ENCODE measurements around the gene WFIKKN2. TPM values are rescaled to one million over a fixed set of nuclear protein-coding genes. Genes with fewer than 3 reads are reported as not detected.
A peak's percentile ranks its signal among the peaks of the same experiment; 100 is the strongest.

Gene WFIKKN2
- total and polyA plus RNA-seq, 2 of the 8 experiments (the other 6 are each of a cell fraction or from before 2014, with no cell fraction given) = 0.07 to 0.30 TPM

GRCh38 chr17:50865060-50865867 lies 29.9 kb downstream of the WFIKKN2 start:
- H3K9ac ChIP-seq (replicated peaks in 1 of 4; ENCODE audit: extremely low read depth in 1 of 4, low read depth in 3 of 4, low read length in 3 of 4) = peak overlapping the region; percentile 85 to 97 (median 90)
- no peaks in the 10 kb centered on the region for H3K27me3 ChIP-seq (replicated peaks in 1 of 4; ENCODE audit: control insufficient read depth in 3 of 4, extremely low read depth in 1 of 4, insufficient read depth in 3 of 4, low read length in 3 of 4)
- H3K4me2 ChIP-seq (ENCODE audit: insufficient read depth in 1 of 2, low read depth in 2 of 2, low read length in 2 of 2) = peak overlapping the region; percentile 61 to 81
- peak overlapping the region; percentile 81; the same call in 1 of the 2 replicates for H2BK15ac ChIP-seq (ENCODE audit: low read length)
- H2BK20ac ChIP-seq (ENCODE audit: low read length) = no peak overlapping the region
- no peak overlapping the region for H2BK12ac ChIP-seq (ENCODE audit: low read depth, low read length)
- H3K18ac ChIP-seq (ENCODE audit: extremely low read depth, low read length) = peak overlapping the region; percentile 84
- peak overlapping the region; percentile 78 for H3K56ac ChIP-seq (replicated peaks; ENCODE audit: insufficient read length, low read depth, low read length)
- no peak overlapping the region for H2AFZ ChIP-seq (ENCODE audit: low read length)
- H3K14ac ChIP-seq (ENCODE audit: insufficient read length) = peak overlapping the region; percentile 11
- H3K79me1 ChIP-seq (ENCODE audit: low read depth, low read length) = no peaks in the 10 kb centered on the region
- peak overlapping the region; percentile 61 for H4K91ac ChIP-seq (replicated peaks; ENCODE audit: insufficient read length, low read length)
- H3K4ac ChIP-seq (replicated peaks; ENCODE audit: insufficient read length, low read depth, low read length) = peak overlapping the region; percentile 66
- H3K23me2 ChIP-seq (ENCODE audit: low read depth, low read length) = peaks cover 4% of the 10 kb centered on the region; the same call in 1 of the 2 replicates
- H3K36me3 ChIP-seq (ENCODE audit: control insufficient read depth in 2 of 4, insufficient read depth in 4 of 4, low read length in 3 of 4) = peaks cover 0 to 14% (median 4%) of the 10 kb centered on the region in 4 experiments; a peak in 4 of 8 replicates
- FAIRE-seq = no peak
- peaks cover 0 to 37% of the 10 kb centered on the region in 2 experiments; a peak in 3 of 4 replicates for H3K79me2 ChIP-seq (ENCODE audit: control insufficient read depth in 1 of 2, insufficient read depth in 2 of 2, low read length in 2 of 2)
- WGBS, 2 experiments (ENCODE audit: extremely low coverage in 1 of 2, insufficient coverage in 1 of 2, insufficient read length in 1 of 2, insufficient replicate concordance in 2 of 2, low coverage in 1 of 2, low lambda C conversion rate in 2 of 2, missing lambda C conversion rate in 1 of 2) = 1% methylated on average over 14 of the region's 50 CpGs; no CpG with 5 or more reads in 1 of the 2 experiments
- peak in 1 of 2 experiments; percentile 76 for DNase-seq (ENCODE audit: low read depth in 1 of 2, low spot score in 2 of 2)
- H3K27ac ChIP-seq (ENCODE audit: low read depth, low read length) = peak overlapping the region; percentile 83
- H3K4me3 ChIP-seq (ENCODE audit: extremely low read depth in 1 of 4, insufficient read depth in 2 of 4, low read depth in 3 of 4, low read length in 4 of 4) = peak overlapping the region; percentile 77 to 99 (median 88)
- peak overlapping the region; percentile 73 for H4K8ac ChIP-seq (ENCODE audit: extremely low read depth, insufficient read depth, low read length)
- H2AK5ac ChIP-seq (ENCODE audit: low read depth, low read length) = no peak overlapping the region; the same call in 1 of the 2 replicates
- no peak overlapping the region for H3K23ac ChIP-seq (ENCODE audit: insufficient read length)
- H4K5ac ChIP-seq (ENCODE audit: insufficient read length, low read depth, low read length) = peak overlapping the region; percentile 81
- peaks cover 7 to 12% of the 10 kb centered on the region in 2 experiments for H4K20me1 ChIP-seq (replicated peaks in 1 of 2; ENCODE audit: control insufficient read depth in 1 of 2, insufficient read depth in 2 of 2, low read length in 2 of 2)
- ChIA-PET POLR2A (ENCODE audit: partially characterized antibody) (interaction anchor here (0.8 to 9.7 kb wide), 40 partner anchors 7 to 315 kb away, joined by 3 to 308 read pairs (median 8); partner anchors contain the start of genes LUC7L3, NME1 and NME2), CTCF (ENCODE audit: partially characterized antibody) (interaction anchor here (0.8 to 31.7 kb wide), 5 partner anchors 15 to 83 kb away, joined by 3 to 735 read pairs (median 6); no protein-coding TSS in a partner anchor)
- H2BK120ac ChIP-seq (replicated peaks; ENCODE audit: low read depth, low read length) = peak overlapping the region; percentile 75
- H3K4me1 ChIP-seq (replicated peaks in 1 of 4; ENCODE audit: control insufficient read depth in 3 of 4, insufficient read depth in 4 of 4, low read length in 3 of 4) = peaks cover 0 to 2% (median 0%) of the 10 kb centered on the region in 4 experiments; a peak in 3 of 7 replicates
- peak overlapping the region; percentile 68; the same call in 1 of the 2 replicates for H2BK5ac ChIP-seq (ENCODE audit: low read depth, low read length)
- no peaks in the 10 kb centered on the region for H3K9me3 ChIP-seq (ENCODE audit: insufficient read depth in 2 of 2, low read depth in 1 of 2, low read length in 1 of 2)
- TF ChIP-seq ASH2L (IDR thresholded peaks at IDR 0.05; ENCODE audit: low read length) (peak; percentile 51), RNF2 (IDR thresholded peaks at IDR 0.05; ENCODE audit: borderline replicate concordance, low read depth, low read length, missing control alignments, poor library complexity, severe bottlenecking) (no peak), CTCF (IDR thresholded peaks at IDR 0.05; ENCODE audit: control extremely low read depth in 1 of 3, insufficient read depth in 1 of 3, low read depth in 1 of 3, low read length in 3 of 3) (no peak), SAP30 (IDR thresholded peaks at IDR 0.05; ENCODE audit: insufficient read depth, insufficient replicate concordance, low read length) (no peak), NRF1 (IDR thresholded peaks at IDR 0.05; ENCODE audit: low read depth, low read length) (no peak), SIX5 (IDR thresholded peaks at IDR 0.05; ENCODE audit: low read depth, low read length) (no peak), RBBP5 (IDR thresholded peaks at IDR 0.05; ENCODE audit: borderline replicate concordance, low read depth, low read length) (peak; percentile 87; the same call in 1 of the 2 replicates), CREB1 (IDR thresholded peaks at IDR 0.05) (no peak)

Data from H1 (cell line).